Keratinocyte (primary cell): ENCODE data around the gene ANAPC2.

Experiments
- EZH2 ChIP-seq: IDR thresholded peaks from one replicate; pipeline ENCODE4 v1.6.1; 2012; ENCODE audit warnings: inconsistent platforms, mild to moderate bottlenecking, low read length, moderate library complexity
- TF ChIP-seq, protein P1 (sequence below), 3 experiments: IDR thresholded peaks in 1 of 3; conservative IDR thresholded peaks in 1 of 3; optimal IDR thresholded peaks in 1 of 3; 2 replicates in 2 of 3; 3 replicates in 1 of 3; pipeline versions ENCODE3 to v1.5.1; 2011; ENCODE audit warnings: low read length in 3 of 3, mild to moderate bottlenecking in 3 of 3, moderate library complexity in 2 of 3, control low read depth in 1 of 3, inconsistent platforms in 1 of 3; ENCODE audit not compliant: insufficient read depth in 2 of 3; ENCODE audit errors: extremely low read depth in 1 of 3

DNA sequence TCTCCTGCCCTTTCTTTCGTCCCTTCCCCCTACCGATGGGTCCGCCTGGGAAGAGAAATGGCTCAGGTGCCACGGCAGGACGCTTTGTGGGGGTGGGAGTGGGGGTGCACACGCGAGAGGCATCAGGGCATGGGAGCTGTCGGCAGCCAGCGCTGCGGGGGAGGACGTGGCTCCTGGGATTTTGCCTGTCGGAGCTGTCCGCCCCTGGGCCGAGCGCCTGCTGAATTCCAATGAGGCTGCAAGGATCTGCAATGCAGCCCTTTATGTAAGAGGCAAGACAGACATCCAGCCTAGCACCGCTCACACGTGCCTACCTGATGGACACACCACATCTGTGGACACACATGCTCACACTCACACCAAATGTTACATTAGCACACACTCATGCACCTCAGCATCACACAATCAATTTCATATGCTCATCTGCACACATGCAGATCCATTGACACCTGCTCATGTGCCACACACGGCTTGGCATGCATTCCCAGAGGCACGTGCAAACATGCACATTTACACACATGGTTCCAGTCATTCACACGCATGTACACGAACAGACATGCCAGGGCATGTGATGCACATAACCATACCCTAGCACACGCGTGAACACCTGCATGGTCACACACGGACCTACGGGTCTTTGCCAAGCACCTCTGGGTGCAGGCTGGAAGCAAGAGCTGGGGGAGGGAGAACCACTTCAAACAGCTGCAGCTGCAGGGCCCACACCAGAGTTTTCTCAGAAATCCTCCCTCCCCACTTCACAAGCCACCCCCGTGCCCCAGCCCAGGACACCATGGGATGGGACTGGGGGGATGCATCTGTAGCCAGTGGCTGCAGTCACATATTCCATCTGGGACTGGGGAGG is 48.0 kb downstream of the ANAPC2 start:
- TF ChIP-seq, protein P1, sequence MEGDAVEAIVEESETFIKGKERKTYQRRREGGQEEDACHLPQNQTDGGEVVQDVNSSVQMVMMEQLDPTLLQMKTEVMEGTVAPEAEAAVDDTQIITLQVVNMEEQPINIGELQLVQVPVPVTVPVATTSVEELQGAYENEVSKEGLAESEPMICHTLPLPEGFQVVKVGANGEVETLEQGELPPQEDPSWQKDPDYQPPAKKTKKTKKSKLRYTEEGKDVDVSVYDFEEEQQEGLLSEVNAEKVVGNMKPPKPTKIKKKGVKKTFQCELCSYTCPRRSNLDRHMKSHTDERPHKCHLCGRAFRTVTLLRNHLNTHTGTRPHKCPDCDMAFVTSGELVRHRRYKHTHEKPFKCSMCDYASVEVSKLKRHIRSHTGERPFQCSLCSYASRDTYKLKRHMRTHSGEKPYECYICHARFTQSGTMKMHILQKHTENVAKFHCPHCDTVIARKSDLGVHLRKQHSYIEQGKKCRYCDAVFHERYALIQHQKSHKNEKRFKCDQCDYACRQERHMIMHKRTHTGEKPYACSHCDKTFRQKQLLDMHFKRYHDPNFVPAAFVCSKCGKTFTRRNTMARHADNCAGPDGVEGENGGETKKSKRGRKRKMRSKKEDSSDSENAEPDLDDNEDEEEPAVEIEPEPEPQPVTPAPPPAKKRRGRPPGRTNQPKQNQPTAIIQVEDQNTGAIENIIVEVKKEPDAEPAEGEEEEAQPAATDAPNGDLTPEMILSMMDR (optimal IDR thresholded peaks at IDR 0.05 in 1 of 3, IDR thresholded peaks at IDR 0.05 in 1 of 3, conservative IDR thresholded peaks at IDR 0.05 in 1 of 3; ENCODE audit: extremely low read depth in 1 of 3, insufficient read depth in 2 of 3, low read length in 3 of 3): no peak
- TF ChIP-seq EZH2: no peak
